GM18907 (cell line): Measurements from ENCODE around the gene CPNE9.

Experiments used
- ATAC-seq: cut with Tn5 transposase; IDR thresholded peaks from one replicate; pipeline ENCODE4 v1.9.1; 2021; ENCODE audit warnings: mild to moderate bottlenecking, moderate library complexity; ENCODE audit not compliant: unreplicated experiment

CPNE9 gene, protein sequence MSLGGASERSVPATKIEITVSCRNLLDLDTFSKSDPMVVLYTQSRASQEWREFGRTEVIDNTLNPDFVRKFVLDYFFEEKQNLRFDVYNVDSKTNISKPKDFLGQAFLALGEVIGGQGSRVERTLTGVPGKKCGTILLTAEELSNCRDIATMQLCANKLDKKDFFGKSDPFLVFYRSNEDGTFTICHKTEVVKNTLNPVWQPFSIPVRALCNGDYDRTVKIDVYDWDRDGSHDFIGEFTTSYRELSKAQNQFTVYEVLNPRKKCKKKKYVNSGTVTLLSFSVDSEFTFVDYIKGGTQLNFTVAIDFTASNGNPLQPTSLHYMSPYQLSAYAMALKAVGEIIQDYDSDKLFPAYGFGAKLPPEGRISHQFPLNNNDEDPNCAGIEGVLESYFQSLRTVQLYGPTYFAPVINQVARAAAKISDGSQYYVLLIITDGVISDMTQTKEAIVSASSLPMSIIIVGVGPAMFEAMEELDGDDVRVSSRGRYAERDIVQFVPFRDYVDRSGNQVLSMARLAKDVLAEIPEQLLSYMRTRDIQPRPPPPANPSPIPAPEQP

DNA sequence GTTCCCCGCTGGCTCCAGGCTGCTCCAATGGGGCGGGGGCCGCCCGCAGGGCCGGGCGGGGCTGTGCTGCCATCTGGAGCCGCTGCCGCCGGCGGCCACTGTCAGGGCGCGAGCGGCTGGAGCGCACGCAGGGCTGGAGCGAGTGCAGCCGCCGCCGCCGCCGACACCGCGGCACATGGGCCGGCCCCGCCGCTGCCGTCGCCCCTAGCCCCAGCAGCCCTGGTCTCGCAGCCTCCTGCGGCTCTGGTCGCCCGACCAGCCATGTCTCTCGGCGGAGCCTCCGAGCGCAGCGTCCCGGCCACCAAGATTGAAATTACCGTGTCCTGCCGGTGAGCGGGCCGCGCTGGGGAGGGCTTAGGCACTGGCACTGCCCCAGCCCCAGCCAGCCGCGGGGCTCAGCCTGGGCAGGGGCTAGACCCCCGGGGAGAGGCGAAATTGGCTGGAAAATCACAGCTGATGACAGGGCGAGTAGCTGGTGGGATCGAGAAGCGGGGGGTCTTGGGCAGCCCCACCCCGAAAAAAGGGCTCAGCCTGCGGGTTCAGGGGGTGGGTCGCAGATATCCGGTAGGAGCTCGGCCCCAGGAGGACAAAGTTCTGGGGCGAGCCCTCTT lies at the start of gene CPNE9:
Gene CPNE9, plus strand, starts transcription at position 98 of the 611 bp plus-strand sequence. Its CDS starts 164 bp downstream, at position 262.
- ATAC-seq: no peak

DNA sequence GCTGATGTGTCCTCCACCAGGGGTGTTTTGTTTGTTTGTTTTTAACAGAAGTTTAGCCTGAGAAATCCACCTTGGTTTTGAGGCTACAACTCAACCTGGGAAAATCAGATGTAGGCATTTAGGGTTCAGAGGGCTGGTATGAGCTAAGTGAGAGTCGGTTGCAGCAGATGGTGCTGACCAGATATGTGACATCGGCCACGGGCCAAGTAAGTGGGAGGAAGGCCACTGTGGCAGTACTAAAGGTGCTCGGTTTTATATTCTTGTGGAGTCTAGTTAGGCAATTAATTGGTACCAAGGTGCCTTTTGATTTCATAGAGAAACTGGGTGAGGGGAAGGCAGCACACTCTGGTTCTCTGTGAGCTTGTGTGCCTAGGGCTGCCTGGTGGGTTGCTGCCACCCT lies 43.8 kb upstream of the CPNE9 start:
- ATAC-seq: no peak

DNA sequence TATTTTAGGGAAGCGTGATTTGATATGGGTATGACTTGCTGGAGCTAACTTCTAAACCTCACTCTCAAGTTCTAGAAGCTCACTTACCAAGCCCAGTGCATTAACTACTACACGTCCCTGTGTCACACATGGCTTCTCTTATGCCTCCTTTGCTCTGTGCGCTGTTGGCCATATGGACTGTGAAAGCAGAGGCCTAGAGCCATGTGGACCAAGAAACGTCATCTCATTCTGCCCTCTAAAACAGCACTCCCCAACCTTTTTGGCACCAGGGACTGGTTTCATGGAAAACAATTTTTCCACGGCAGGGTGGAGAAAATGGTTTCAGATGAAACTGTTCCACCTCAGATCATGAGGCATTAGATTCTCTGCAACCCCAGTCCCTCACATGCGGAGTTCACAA lies 42.7 kb upstream of the CPNE9 start:
- no peak for ATAC-seq

DNA sequence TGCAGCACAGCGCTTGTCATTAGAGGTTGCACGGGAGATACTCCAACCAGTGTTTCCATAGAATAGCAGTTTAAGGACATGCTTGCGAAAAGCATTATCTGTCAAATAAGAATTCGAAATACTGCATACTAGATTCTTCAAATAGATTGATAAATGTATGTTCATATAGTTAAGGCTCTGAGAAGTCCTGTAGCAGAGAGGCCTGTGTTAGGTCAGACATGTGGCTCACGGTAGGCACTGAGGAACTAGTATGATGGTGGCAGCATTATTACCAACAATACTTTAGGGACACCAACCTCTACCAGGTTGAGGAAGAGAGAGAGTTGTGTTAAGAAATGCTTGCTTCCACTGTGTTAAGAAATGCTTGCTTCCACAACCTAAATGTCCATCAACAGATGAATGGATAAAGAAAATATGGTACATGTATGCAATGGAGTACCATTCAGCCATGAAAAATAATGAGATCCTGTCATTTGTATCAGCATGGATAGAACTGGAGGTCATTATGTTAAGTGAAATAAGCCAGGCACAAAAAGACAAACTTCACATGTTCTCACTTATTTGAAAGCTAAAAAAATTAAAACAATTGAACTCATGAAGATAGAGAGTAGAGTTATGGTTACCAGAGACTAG lies 39.4 kb upstream of the CPNE9 start:
- ATAC-seq: no peak

DNA sequence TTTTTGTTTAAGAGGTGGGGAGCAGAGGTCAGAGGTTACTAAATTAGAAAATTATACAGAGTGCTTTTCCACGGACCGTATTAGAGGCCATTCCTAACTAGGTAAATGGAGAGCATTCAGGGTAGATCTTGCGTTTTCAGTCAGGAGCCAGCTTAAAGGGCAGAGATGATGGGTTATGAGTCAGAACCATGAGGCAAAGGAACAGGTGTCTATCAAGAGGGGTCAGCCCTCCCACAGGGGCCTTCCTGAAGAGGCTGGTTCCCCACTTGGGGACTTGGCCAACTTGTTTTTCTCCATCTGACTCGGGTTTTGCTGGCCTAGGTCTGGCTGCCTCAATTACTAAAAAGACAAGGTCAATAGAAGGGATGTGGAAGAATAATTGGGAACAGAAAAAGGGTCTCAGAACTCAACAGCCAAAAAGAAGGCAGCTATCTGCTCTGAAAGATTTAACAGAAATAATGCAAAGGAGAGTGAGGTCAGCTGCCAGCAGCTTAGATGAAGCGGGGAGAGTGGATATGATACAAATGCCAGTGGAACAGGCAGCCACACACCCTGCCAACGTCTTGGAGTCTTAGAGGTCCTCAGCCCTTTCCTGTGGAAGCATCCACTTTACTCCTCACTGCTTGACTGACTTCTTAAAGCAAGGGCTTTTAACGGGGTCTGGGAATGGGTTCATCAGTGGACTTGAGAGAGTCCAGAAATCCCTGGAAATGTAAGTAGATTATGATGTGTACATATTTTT lies 36.8 kb upstream of the CPNE9 start:
- no peak for ATAC-seq

DNA sequence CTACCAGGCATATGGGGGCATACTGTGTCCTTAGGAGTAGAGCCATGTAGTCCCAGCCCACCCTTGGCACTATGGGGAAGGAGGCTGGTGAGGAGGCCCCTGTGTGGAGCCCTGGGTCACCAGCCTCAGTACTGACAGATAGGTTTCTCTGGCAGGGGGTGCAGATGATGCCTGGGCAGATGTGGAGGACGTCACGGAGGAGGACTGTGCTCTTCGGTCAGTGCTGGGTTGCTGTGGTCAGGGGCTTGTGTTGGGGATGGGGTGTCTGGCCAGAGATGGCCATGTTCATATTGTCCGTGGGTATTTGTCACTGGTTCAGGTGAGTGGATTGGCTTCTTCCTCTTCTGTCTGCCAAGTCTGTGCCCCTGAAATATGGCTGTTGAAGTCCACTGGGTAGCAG lies 34.4 kb upstream of the CPNE9 start:
- ATAC-seq: no peak

DNA sequence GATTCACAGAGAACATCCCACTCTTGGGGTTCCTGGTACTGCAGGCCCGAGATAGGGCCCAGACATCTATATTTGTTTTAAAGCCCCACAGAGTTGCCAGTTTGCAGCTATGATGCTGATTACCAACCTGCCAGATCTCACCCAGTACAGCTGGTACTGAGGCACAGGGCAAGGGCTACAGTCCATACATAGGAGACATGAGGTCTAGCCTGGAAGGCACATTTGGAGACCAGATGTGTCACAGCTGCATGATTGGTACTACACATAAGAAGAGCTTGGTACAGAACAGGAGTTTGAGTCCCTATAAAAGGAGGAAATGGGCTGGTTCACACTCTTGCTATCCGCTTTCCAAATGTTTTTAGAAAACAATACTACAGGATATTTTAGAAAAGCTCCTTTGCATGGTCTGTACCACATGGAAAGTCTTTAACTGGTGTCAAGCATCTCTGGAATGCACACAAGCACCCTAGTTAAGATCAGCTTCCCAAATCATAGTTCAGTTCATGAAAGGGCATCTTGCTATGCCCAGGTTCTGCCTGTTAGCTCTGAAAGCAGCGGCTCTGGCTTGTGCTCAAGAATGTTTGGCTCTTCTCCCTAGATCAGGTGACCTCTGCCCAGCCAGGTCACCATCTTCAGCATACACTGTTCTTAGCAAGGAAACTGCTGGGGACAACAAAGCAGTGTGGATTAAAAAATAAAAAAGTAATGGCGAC lies 33.8 kb upstream of the CPNE9 start:
- ATAC-seq: no peak

DNA sequence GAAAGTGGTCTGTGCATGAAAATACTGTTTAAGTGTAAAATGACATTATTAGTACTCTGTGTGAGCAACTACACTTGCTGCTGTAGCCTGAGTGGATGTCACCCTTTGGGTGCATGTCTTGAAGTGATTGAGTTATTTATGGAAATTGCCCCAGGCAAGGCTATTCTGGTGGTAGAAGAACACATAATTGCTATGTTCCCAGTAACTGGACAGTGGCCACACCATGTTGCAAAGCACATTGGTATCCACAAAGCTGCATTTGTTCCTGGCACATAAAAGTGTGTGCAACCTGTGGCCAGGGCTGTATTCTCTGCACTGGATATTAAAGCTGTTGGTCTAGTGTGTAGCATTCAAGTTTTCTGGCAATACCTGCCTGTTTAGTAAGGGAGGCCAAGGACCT lies 30.6 kb upstream of the CPNE9 start:
- no peak for ATAC-seq

DNA sequence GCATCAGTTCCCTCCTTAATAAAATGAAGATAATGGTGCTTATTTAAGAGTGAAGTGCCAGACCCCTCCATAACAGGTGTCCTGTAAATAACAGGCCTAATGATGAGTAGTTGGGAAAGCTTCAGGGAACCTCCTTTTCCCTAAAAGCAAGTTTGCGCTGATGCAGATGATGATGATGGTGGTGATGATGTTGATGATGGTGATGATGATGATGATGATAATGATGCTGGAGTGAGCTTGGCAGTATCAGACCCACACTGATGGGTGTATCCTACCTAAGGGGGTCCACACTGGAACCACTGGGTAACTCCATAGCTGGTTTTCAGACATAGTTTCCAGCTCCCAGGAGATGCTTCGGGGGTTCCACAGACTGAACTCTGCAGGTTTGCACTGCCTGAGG lies 29.9 kb upstream of the CPNE9 start:
- ATAC-seq: no peak

DNA sequence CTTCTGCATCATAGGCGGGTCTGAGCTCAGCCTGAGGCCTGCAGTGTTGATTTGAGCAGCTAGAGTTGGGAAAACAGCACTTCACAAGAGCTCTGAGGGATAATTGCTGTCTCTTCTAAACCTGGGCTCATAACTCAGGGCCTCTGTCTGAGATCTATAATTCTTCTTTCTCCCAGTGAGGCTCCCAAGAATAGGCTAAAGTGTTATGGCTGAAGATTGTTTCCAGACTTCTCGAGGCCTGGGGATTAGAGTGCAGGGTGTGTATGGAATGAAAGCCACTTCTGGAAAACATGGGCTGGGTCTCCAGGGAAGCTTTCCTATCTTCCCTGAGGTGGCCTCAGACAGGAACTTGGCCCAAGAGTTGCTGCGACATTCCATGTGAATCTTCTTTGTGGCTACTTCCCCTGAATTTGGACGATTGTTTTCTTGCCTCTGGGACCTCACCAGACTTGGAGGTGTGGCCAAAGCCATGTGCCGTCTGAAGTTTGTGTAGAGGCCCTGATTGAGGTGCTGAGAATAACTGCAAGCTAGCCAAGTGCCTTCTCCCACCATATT lies 27.8 kb upstream of the CPNE9 start:
- no peak for ATAC-seq

DNA sequence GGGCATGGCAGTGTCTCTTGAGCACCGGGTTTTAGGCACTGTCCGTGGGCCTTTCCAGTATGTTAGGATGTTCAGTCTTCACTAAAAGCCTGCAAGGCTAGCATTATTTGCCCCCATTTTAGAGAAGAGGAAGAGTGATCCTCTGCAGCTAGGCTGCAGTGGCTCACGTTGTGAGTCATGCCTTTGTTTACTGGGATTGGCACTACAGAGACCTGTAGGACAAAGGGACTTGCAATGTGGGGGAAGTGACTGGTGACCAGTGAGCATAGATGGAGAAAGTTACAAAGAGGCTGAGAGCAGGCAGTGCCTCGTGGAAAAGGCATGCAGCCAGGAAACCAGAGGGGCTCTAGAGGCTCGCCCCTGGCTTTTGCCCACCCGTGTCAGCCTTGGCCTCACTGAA lies 26.8 kb upstream of the CPNE9 start:
- no peak for ATAC-seq

DNA sequence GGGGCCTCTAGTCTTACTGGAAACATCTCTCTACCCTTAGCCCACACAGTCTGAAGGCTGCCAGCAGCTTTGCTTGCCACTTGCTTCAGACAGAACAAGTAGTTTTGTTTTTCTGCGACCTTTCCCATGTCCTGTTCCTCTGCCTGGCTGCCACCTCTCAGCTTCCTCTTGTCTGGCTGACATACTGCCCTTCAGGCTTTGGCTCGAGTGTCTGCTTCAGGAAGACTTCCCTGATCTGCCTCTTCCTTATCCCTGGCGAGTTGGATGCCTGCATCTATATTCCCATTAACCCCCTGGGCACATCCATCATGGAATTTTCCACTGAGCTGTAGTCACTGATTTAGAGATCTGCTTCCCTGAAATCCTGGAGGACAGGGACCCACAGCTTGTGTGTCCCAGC lies 25.1 kb upstream of the CPNE9 start:
- ATAC-seq: no peak

DNA sequence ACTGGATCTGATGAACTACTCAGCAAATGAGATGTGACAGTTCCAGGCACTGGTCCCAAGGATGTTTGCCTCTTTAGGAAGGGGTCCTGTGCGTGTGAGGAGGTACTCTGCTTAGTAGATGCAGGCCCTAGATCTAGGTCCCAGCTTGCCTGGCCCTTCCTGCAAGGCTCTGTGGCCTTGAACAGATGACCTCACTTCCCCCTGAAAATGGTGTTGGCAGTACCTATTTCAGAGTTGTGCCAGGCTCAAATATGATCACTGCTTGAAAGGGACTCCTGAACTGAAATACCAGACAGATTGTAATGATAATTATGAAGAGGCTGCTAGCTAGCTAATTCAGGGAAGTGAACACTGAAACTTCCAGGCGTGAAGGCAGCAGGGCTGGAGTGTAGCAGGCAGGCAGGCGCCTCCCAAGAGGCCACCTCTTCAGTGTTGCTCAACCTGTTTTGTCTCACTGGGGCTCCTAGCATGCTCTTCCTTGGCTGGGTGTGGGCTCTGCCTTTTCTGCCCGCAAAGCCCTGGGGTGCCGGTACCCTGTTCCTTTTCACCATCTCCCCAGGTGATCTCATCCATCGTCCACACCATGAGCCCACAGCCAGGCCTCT lies 24.1 kb upstream of the CPNE9 start:
- no peak for ATAC-seq

DNA sequence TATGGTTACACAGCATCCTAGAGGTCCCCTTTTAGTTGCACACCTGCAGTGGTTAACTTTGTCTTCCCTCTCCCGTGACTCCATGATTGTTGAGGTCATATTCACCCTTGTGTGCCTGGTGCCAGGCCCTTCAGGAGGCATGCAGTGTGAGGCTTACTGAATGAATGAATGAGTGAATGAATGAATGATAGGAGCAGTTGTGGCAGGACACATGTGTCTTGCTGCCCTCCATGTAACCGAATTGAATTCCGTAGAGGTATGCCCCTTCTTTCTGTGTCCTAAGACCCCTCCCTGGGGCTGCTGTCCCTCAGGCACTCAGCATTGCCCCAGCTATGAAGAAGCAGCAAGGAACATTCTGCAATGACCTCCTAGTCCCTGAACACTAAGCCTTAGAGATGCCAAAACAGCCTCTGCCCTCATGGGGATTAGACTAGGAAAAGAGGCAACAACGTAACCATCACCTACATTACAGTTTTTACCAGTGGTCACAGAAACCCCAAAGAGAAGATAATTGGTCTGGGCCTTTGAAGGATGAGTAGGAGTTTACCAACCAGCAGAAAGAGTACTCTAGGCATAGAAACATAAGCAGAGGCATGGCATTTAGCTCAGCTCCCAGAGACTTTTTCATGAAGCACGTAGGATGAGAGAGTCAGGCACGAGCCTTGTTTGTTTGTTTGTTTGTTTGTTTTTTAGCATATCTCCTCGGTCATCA lies 22.5 kb upstream of the CPNE9 start:
- ATAC-seq: no peak

DNA sequence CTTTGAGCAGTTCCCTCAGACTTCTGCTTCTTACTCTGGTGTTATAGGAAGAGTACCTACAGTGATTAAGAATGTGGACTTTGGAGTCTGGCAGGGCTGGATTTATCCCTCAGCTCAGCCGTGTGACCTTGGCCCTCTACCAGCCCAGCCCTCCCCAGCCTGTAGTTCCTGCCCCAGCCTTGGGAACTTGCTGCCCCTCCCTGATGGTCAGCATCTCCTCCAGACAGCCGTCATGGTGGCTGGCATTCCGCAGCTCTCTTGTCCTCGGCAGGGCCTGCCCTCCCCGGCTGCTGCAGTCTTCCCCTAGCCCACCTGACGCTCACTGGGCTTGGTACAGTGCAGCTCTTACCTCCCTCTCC lies 21.9 kb upstream of the CPNE9 start:
- ATAC-seq: no peak

DNA sequence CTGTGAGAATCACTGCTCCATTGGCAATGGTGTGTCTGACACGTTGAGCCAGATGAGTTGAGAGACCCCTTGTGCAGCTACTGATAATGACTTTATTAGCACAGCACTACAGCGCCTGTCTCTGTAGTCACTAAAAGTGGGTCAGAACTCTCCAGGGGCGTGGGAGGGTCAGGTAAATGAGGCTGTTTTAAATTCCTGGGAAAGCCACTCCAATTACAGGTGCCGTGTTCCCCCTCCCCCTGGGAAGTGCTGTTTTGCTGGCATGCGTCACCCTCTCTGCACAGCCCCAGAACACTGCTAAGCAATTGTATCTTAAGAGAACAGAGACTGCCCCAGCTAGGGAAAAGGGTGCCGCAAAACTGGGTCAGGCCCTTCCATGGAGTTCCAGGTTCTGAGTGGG lies 21.5 kb upstream of the CPNE9 start:
- no peak for ATAC-seq

DNA sequence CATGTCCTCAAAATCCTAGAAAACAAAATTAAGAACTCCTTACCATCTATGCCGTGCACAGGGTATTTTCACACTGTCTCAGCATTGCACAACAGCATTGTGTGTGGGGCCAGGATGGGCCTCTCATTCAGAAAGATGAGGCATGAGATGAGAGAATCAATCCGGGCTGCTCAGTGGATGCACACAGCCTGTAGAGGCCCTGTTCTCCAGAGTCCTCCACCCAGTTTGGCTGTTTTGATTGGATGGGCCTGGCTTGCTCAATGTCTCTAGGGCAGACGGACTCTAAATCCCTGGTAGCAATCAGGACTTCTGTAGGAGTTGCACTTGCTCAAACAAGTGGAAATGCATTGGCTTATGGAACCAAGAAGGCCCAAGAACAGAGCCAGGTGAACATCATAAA lies 20.2 kb upstream of the CPNE9 start:
- ATAC-seq: no peak

DNA sequence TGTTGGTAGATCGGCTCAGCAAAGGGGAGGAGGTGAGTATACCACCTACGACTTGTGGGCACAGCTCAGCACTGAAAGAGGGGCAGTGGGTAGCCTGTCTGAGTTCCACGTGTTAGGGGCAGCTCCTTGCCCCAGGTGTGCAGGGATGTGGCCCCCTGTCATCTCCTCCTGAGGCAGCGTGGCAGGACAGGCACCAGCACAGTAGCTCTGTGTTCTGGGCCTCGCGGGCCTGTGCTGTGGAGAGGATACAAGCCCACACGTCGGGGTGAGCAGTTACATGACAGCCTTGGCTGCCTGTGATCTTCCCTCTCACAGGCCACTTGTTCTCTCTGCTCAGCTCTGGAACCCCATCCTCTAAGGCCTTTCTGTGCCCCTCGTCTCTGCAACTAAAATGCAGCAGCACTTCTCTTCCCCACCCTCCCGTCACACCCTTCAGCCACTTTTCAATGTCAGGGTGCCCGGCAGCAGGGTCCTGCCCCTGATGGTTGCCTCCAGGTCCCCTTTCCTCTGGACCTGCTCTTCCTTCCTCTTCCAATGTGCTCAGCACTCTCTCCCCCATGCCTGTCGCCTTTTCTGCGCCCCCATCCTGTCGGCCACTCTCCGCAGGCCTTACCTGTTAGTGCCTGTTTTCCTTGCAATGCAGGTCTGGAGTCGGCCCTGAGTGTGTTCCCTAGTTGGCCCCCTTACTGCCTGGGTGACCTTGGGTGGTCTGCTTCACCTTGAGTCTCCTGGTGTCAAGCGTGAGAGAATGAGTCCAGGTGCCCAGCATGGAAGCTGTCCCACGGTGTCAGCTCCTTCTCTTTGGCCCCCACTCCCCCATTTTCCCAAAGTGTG lies 18.2 kb upstream of the CPNE9 start:
- no peak for ATAC-seq
